NT2/D1 (cell line): ENCODE results near the gene OR1F1.
"Not testable (repeated sequence)": the region's sequence is repeated elsewhere in the genome, so short reads cannot be mapped to it uniquely, and the experiment has no call there.

Experiments
- DNase-seq: peaks from one replicate; pipeline ENCODE4 v3.0.0-alpha.2; 2011; ENCODE audit warnings: low read depth, low spot score
- H3K27me3 ChIP-seq: 2 replicates; pipeline ENCODE4 v1.6.0; 2011; ENCODE audit warnings: mild to moderate bottlenecking; ENCODE audit not compliant: insufficient read length, insufficient read depth
- H3K36me3 ChIP-seq: 2 replicates; pipeline ENCODE4 v1.6.1; 2011; ENCODE audit warnings: mild to moderate bottlenecking, low read length, mixed read lengths; ENCODE audit not compliant: insufficient read depth, insufficient read length
- H3K4me1 ChIP-seq: 2 replicates; pipeline ENCODE4 v1.5.1; 2011; ENCODE audit not compliant: insufficient read depth, insufficient read length
- H3K4me3 ChIP-seq: 2 replicates; pipeline ENCODE4 v1.5.1; 2011; ENCODE audit warnings: low read depth; ENCODE audit not compliant: insufficient read length
- H3K9ac ChIP-seq: 2 replicates; pipeline ENCODE4 v1.6.0; 2011; ENCODE audit warnings: low read depth; ENCODE audit not compliant: insufficient read length
- H3K9me3 ChIP-seq: 2 replicates; pipeline ENCODE4 v1.5.1; 2011; ENCODE audit warnings: mild to moderate bottlenecking, low read length; ENCODE audit not compliant: insufficient read depth
- SUZ12 ChIP-seq: IDR thresholded peaks from 2 replicates; pipeline ENCODE4 v1.6.1; 2011; ENCODE audit not compliant: insufficient read length, insufficient read depth; ENCODE audit errors: extremely low read depth
- YY1 ChIP-seq: IDR thresholded peaks from 2 replicates; pipeline ENCODE4 v1.6.1; 2011; ENCODE audit not compliant: insufficient read length, insufficient read depth
- ZNF274 ChIP-seq: IDR thresholded peaks from 2 replicates; pipeline ENCODE4 v1.6.1; 2011; ENCODE audit warnings: mild to moderate bottlenecking, low read depth, low read length

Gene OR1F1

DNA sequence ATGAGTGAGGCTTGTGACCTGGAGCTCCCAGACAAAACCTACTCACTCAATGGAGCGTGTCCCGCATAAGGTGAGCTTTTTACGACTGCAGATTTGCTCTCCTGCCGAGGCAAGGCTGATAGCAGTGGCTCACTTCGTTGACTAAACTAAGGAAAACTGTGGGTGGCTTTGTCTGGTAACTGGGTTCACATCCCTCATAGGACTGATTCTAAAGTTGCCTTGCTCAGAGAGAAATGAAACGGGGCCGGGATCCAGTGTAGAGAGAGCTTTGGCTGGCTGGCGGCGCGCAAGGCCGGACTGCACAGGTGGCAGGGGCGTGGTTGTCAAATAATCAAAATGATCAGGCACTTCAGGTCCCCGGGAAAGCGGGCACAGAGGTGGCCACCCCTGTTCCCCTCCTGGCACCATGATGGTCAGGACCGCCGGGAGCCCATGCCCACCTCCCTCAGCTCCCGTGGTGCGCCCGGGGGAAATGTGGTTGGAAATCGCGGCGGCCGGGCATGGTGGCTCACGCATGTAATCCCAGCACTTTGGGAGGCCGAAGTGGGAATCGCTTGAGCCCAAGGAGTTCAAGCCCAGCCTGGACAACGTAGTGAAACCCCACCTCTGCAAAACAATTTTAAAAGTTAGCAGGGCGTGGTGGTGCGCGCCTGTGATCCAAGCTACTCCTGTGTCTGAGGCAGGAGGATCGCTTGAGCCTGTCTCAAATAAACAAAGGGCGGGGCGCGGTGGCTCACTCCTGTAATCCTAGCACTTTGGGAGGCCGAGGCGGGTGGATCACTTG lies 26.6 kb upstream of the OR1F1 start:
- H3K36me3 ChIP-seq = no peaks in the 10 kb centered on the region
- peak overlapping the region; percentile 53 for H3K9ac ChIP-seq
- no peaks in the 10 kb centered on the region; the same call in 1 of the 2 replicates for H3K9me3 ChIP-seq
- peaks cover 7% of the 10 kb centered on the region for H3K4me1 ChIP-seq
- no peak for TF ChIP-seq SUZ12
- TF ChIP-seq YY1 = no peak
- TF ChIP-seq ZNF274 = no peak
- no peak for DNase-seq
- peak overlapping the region; percentile 39 for H3K4me3 ChIP-seq
- peaks cover 20% of the 10 kb centered on the region for H3K27me3 ChIP-seq

GRCh38 chr16:3164121-3164991 lies 23.6 kb upstream of the OR1F1 start:
- no peak for DNase-seq
- TF ChIP-seq SUZ12 (no peak), YY1 (no peak), ZNF274 (no peak)
- no peak overlapping the region for H3K9ac ChIP-seq
- no peak overlapping the region for H3K4me3 ChIP-seq
- H3K4me1 ChIP-seq = peaks cover 2% of the 10 kb centered on the region
- no peaks in the 10 kb centered on the region; the same call in 1 of the 2 replicates for H3K9me3 ChIP-seq
- H3K27me3 ChIP-seq = peaks cover 34% of the 10 kb centered on the region
- H3K36me3 ChIP-seq = no peaks in the 10 kb centered on the region

DNA sequence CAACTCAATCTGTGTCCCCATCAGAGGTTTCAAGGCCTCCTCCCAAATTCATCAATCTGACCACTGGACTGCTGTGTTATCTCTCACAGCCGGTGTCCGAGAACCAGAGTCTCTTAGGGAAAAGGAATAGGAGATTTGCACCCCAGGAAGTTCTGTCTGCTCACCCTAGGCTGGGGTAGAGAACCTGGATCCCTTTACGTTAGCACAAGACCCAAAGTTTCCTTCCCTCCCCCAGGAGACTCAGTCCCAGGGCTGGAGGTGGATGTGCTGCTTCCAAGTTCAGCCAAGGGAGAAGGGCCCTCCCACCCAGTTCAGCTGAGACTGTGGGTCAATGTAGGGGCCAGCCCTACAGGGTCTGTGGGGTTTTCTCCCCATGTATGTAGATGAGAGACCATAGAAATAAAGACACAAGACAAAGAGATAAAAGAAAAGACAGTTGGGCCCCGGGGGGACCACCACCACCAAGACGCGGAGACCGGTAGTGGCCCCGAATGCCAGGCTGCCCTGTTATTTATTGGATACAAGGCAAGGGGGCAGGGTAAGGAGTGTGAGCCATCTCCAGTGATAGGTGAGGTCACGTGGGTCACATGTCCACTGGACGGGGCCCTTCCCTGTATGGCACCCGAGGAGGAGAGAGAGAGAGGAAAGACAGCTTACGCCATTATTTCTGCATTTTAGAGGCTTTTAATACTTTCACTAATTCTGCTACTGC lies 22.7 kb upstream of the OR1F1 start:
- Histone ChIP-seq H3K27me3 (peaks cover 43% of the 10 kb centered on the region), H3K9me3 (no peaks in the 10 kb centered on the region; the same call in 1 of the 2 replicates), H3K36me3 (no peaks in the 10 kb centered on the region), H3K4me1 (peaks cover 2% of the 10 kb centered on the region), H3K9ac (no peak overlapping the region), H3K4me3 (no peak overlapping the region)
- DNase-seq = no peak
- TF ChIP-seq YY1 (no peak), SUZ12 (no peak), ZNF274 (no peak)

GRCh38 chr16:3166505-3166886 lies 21.5 kb upstream of the OR1F1 start:
- TF ChIP-seq SUZ12 = no peak
- no peak for TF ChIP-seq ZNF274
- no peak for TF ChIP-seq YY1
- Histone ChIP-seq H3K27me3 (peaks cover 55% of the 10 kb centered on the region), H3K9ac (no peak overlapping the region), H3K4me3 (no peak overlapping the region), H3K4me1 (peaks cover under 1% of the 10 kb centered on the region), H3K36me3 (no peaks in the 10 kb centered on the region), H3K9me3 (no peaks in the 10 kb centered on the region; the same call in 1 of the 2 replicates)
- no peak for DNase-seq

- DNase-seq, H3K36me3 ChIP-seq, H3K4me3 ChIP-seq, H3K4me1 ChIP-seq, H3K9ac ChIP-seq, H3K9me3 ChIP-seq: not testable (repeated sequence)
- peaks cover 71% of the 10 kb centered on the region for H3K27me3 ChIP-seq
Observed at GRCh38 chr16:3168729-3169128, 19.3 kb upstream of the OR1F1 start.

- DNase-seq = no peak
- peaks cover 68% of the 10 kb centered on the region for H3K27me3 ChIP-seq
- peak overlapping the region; percentile 49 for H3K4me3 ChIP-seq
- H3K4me1 ChIP-seq = peaks cover 8% of the 10 kb centered on the region
- no peaks in the 10 kb centered on the region for H3K9me3 ChIP-seq
- no peaks in the 10 kb centered on the region for H3K36me3 ChIP-seq
- peak overlapping the region; percentile 56 for H3K9ac ChIP-seq
- TF ChIP-seq YY1 (no peak), ZNF274 (no peak), SUZ12 (no peak)
Observed at GRCh38 chr16:3170440-3171180, 17.4 kb upstream of the OR1F1 start.
